GM19395 (cell line): Measurements from ENCODE around the gene RPL10.
"Not testable (repeated sequence)": the region's sequence is repeated elsewhere in the genome, so short reads cannot be mapped to it uniquely, and the experiment has no call there.

Experiments used
- ATAC-seq: cut with Tn5 transposase; IDR thresholded peaks from one replicate; pipeline ENCODE4 v1.9.1; 2021; ENCODE audit warnings: mild to moderate bottlenecking, moderate library complexity; ENCODE audit not compliant: unreplicated experiment

The RPL10 gene

DNA sequence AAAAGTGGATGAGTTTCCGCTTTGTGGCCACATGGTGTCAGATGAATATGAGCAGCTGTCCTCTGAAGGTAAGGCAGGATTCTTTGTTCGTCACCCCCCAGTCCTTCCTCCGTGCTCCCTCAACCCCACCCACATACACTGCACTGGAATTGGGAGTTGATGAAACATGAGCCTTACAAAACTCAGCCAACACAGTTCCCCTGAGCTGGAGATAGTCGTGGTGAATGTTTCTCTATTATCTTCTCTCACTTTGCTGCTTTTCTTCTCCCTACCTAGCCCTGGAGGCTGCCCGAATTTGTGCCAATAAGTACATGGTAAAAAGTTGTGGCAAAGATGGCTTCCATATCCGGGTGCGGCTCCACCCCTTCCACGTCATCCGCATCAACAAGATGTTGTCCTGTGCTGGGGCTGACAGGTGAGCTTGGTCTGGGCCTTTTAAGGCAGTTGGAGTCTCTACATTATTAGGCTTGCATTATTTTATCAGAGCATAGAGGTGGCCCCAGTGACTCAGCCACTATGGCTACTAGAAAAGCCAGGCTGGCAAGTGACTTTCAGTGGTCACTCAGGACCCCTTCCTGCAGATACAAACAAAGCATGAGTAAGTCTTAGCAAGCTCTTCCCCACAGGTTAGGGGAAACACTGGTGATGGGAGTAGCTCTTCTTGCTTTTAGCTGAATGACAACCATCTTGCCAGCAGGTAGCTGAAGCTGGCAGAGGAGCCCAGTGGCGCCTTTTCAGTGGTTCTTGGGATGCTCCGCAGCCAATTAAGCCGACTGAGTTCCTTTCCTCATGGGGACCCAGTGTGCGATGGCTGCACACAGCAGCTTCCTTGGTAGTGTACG is 1.6 kb downstream of the RPL10 start:
- no peak for ATAC-seq

DNA sequence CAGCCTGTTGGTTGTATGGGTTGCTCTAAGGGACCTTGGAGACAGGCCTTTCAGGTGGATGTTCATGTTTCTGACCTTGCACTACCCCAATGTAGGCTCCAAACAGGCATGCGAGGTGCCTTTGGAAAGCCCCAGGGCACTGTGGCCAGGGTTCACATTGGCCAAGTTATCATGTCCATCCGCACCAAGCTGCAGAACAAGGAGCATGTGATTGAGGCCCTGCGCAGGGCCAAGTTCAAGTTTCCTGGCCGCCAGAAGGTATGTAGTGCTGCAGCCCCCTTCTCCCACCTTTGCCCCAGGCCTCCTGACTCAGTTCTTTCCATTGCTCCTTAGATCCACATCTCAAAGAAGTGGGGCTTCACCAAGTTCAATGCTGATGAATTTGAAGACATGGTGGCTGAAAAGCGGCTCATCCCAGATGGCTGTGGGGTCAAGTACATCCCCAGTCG is 2.2 kb downstream of the RPL10 start:
- ATAC-seq, result not testable (repeated sequence)

DNA sequence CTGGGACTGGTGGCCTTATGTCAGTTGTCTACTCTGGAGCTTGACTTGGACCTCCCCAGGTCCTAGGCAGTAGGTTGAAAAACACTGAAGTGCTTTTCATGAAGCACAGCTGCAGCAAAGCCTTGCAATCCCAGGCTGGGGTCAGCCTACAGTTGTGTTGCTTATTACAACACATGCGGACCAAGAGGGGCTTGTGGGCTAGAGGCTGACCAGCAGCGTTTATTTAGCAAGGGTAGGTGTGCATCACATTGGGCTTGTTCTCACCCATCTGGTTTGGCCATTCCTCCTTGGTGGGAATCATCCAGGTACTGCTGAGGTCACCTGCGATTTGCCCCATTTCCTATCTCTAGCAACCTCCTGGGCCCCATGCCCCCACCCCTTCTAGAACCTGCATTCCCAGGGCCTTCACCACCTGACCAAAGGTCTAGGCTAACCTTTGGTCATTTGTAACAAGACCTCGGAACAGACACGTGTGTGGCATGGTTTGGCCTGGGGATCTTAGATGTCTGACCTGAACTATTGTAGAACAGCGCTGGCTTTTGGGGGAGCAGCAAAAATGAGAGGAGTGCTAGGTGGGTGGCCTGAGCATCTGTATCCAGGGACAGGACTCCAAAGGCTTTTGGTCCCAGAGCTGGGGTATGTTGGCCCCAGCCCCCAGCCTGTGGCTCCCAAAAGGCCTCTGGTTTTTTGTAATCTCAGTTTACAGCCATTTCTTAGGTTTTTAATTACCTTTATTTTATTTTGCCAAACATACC is 3.0 kb downstream of the RPL10 start:
- ATAC-seq, result no peak

DNA sequence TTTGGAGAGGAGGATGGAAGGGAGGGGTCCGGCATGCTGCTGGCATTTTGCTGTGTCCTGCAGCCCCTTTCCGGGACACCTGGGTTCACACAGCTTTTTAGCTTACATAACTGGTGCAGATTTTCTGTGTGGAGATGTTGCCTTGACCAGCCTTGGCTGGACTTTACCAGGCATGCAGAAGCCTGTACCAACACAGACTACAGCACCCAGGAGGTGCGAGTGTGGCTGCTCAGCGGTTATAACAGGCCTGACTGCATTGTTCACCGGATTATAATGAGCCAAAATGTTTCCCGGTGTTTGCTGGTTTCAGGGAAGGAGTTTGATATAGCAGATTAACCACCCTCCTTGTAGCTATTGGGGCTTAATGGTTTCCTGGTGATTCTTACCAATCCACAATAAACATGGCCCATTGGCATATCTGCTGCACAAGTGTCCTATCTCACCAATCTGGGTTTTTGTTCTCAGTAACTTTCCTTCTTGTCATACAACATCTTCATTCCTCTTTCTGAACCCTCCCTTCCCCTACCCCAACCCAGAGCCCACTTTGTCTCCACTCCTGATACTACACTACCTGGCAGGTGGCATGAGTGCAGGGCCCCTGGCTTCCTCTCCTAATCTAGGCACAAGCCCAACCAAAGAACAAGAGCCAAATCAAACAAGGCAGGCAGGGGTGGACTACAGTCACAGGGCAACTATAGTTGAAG is 3.9 kb downstream of the RPL10 start:
- no peak for ATAC-seq

DNA sequence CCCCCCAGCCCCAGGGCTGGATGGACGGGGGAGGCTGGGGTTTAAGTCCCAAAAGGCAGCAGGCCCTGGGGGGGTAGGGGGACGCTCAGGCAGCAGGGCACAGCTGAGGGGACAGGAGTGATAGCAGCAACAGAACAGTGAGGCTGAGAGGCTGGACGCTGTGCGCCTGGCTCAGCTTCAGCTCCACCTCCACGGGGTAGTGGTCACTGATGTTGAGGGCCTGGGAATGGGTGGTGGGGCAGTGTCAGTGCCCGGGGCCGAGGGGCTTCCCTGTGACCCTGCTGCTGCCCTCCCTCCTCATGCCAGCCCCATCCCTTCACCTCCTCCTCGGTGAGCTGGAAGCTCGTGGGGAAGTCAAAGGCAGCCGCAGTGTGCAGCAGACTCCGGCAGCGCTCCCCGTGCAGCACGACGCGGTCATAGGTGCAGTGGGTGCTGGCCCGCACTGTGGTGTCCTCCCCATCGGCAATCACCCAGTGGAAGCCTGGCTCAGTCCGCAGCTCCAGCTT is 4.5 kb downstream of the RPL10 start:
- ATAC-seq, result no peak

DNA sequence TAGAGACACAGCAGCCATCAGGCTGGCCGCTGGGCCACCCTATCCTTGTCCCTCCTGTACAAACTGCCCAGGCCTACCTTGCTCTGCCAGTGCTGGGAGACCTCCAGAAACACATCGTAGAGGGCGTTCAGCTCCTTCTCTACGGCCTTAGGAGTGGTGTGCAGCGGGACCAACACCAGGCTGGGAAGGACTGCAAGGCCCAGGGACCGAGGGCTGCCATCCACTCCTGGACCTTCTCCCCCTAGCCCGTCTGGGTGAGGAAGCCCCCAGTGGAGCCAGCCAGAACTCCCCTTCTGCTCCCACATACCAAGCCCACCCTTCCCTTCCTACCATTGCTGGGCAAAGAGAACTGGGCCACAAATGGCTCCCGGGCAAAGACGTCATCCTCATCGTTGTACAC is 5.0 kb downstream of the RPL10 start:
- no peak for ATAC-seq

DNA sequence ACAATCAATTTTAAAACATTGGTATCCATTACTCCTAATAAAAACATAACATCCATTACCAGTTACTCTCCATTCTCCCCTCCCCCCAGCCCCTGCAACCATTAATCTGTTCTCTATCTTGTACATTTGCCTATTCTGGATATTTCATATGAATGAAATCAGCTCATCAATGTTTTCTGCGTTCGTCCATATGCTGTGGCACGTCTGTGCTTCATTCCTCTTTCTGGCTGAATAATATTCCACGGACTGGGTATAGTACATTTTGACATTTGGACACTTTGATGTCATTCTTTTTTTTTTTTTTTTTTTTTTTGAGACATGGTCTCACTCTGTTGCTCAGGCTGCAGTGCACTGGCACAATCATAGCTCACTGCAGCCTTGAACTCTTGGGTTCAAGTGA is 5.7 kb downstream of the RPL10 start:
- no peak for ATAC-seq

DNA sequence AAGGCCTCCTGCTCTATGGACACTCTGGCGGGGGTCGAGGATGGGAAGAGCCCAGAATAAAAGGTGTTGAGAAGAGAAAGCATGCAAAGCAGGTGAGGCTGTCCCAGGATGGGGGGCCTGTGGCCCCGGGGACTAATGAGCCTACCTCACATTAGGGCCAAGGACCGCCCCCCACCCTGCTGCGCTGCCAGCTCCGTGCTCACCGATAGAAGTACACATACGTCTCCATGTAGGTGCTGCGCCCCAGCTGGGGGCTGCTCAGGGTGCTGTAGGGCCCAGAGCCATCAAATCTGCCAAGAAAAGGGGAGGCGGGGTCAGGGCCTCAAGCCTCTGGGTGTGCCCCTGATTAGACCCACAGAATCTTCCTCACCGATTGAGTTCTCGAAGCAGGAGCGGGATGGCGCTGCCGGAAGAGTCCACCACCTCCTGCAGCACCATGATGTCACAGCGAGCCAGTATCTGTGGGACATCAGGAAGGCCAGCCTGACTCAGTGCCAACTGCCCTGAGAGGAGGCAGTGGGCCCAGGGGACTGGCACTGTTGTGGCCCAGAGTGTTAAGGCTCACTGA is 6.5 kb downstream of the RPL10 start:
- ATAC-seq, result no peak

DNA sequence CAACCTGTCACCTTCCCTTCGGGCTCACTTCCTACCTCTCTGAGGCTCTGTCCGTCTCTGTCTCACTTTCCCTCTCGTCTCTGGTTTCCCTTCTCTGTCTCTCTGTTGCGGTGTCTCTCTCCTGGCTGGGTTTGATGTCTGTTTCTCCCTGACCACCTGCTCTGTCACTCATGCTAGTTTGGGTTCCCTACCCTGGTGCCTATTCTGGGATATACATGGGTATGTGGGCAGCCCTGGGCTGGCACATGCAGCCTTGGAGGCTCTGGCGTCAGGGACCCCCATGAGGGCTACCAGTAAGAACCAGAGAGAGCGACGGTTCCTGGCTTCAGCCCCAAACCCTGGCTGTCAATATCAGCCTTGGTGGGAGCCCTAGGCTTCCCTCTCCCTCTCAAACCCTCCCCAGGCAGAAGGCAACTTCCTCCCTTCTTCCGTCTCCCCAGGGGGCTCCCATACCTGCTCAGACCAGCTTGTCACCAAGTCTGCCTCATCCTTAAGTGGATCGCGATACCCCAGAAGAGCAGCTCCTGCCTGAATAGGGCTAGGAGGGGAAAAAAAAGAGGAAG is 10.6 kb downstream of the RPL10 start:
- no peak for ATAC-seq

DNA sequence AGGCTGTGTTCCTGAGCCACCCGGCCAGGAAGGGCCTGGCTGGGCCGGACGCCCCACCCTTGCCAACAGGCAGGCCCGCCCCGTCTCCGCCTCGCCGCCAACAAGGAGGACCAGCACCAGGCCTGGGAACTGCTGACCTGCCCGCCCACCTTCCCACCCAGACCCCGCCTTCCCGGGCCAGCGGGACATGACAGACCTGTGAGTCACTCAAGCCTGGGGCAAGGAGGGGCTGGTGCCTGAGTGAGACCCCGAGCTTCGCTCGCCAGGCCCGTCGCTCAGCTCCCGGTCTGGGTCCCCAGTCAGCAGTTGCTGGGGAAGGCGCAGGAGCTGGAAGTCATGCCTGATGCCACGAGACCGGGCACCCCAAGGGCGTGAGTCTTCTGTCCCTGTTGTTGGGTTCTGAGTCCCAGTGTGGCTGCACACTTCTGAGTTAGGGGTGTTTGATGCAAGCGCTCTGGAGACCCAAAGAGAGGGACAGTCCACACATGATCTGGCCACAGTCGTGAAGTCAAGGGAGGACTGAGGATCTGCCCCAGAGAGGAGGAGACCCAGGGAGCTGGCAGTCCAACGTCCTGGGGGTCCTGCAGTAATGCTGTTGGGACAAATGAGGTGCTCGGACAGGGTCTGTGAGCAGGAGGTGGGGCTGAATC is 11.2 kb downstream of the RPL10 start, which contains the start of gene DNASE1L1:
DNASE1L1 (minus strand) TSS at position 33 of the 650 bp plus-strand sequence. CDS start 3,686 bp downstream, outside the sequence.
- ATAC-seq, result no peak

DNA sequence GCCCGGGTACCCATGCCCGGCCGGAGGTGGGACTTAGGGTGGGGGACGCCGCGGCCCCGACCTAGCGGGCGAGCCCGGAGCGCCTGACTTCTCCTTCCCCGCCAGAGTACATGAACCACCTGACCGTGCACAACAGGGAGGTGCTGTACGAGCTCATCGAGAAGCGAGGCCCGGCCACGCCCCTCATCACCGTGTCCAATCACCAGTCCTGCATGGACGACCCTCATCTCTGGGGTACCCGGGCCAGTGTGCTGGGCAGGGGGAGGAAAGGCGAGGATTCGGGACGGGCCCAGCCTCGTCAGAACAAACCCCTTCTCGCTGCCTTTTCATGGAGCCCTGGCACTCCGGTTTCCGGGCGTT is 13.8 kb downstream of the RPL10 start:
- ATAC-seq, result peak; percentile 48

DNA sequence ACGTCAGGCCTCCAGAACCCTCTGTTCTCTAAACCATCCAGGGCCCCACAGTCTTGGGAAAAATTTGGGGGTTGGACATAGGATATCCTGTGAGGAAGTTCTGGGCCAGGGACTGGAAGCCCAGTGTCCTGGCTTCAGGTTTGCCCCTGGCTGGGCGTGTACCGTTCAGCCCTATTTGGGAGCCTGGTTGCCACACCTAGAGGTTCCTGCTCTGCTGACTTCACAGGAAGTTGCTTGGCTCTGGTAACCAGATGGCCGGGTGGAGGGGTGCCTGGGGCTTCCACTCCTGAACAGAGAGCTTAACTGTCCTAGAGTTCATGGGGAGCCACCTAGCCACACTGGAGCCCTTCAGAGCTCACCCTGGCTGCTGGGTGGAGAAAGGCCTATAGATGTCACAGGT is 14.3 kb downstream of the RPL10 start:
- no peak for ATAC-seq

DNA sequence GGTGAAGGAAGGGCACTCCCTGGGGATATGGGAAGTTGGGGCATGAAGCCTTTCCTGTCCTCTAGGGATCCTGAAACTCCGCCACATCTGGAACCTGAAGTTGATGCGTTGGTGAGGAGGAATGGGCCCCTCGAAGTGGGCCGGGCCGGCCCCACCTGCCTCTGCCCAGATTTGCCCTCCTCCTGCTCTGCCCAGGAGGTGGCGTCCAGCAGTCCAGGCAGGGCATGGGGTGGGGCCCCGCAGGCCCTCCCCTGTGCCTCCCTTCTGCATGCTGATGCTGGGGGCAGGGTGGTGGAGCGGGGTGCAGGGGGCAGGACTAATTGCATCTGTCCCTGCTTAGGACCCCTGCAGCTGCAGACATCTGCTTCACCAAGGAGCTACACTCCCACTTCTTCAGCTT is 15.0 kb downstream of the RPL10 start:
- no peak for ATAC-seq

DNA sequence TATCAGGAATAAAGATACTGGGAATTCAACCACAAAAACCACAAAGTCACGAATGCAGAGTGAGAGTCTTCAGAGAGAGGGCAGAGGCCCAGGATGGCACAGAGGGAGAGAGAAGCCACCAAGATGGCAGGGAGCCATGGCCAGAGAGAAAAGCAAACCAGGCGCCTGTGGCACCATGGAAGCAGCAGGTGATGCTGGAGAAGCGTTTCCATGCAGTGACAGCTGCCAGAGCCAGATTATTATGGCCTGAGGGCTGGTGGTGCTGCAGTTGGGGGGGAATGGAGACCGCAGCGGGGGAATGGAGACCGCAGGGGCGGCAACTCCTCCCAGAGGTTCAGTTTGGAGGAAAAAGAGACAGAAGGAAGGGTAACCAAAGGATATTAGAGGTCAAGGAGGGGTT is 19.0 kb downstream of the RPL10 start:
- no peak for ATAC-seq

DNA sequence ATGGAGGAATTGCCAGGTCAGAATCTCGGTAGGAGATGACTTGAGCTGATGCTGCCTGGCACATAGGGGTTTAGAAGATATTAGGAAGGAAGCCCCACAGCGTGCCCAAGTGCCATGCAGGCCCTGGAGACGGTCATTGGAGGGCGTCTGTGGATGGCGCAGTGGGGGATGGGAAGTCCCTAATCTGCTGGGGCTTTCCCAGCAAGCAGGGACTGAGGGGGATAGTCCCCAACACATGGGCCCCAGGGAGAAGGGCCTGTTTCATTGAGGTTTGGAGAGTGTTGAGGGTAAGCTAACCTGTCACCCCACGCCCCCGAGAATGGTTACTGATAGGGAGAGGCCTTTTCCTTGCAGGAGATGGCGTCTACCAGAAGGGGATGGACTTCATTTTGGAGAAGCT is 21.0 kb downstream of the RPL10 start:
- no peak for ATAC-seq

DNA sequence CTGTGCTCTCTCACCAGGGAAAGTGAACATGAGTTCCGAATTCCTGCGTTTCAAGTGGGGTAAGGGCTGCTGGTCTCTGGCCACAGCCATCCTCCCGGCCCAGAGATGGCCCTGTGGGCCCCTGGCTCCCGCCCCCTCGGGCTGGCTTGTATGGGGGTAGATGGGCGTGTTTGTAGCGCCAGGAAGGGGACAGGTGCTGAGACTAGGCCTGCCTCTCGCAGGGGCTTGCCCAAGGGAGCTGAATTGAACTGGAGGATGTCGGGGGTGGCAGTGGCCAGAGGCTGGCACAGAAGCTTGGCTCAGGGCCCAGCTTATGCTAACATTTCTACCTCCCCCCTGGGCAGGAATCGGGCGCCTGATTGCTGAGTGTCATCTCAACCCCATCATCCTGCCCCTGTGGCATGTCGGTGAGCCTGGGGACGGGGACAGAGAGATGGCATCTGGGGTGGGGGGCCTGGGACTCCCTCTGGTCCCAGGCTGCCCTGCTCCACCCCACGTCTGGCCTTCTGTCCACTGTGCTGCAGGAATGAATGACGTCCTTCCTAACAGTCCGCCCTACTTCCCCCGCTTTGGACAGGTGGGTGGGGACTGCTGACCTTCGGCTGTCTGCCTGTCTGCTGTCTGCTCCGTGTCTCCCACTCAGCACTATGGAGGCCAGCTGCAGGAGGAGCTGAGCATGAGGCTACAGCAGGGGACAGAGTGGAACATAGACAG is 21.7 kb downstream of the RPL10 start:
- no peak for ATAC-seq

DNA sequence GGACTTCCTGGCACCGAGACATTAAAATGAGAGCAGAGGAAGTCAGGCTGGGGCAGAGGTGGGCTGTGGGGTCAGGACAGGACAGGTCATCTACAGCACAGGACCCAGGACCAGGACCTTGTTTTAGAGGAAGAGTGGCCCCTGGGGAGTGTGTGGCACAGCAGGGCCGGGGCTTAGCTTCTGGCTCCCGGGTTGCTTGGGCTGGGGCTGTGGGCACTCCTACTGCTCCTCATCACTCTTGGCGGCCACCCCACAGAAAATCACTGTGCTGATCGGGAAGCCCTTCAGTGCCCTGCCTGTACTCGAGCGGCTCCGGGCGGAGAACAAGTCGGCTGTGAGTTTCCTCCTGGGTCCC is 22.2 kb downstream of the RPL10 start:
- ATAC-seq, result no peak

DNA sequence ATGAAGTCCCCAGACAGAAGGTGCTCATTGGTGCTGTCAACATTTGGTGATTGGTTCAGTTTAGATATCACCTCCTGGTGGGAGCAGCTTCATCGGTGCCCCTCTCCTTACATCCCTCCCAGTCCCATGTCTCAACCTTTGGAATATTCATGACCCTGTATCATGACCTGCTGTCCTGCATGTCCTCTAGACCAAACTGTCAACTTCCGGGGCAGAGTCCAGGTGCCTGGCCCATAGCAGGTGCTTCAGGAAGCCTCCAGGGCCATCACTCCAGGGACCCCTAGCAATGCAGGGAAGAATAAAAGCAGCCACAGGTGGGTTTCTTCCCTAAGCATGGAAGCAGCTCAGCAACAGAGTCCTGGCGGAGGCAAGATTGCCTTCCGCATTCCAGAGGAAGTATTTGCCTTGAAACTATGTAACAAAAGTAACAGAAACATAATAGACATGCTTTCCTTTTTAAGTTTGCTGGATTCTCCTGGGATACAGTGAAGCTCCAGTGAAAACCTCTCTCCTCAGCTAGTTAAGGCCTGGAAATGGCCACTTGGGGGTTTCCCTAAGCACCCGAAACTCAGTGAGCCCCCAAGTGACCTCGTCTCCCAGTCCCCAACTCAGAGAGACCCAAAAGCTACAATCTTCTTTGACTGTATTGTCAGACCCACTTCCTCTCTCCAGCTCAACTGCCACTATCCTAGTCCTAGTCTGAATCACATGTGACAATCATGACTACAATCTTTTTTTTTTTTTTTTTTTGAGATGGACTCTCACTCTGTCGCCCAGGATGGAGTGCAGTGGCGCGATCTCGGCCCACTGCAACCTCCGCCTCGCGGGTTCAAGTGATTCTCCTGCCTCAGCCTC is 29.0 kb downstream of the RPL10 start:
- ATAC-seq, result no peak
